Cardiac fibroblast (primary cell): ENCODE measurements around the gene KRT79.

ENCODE experiments used
- DNase-seq, 2 donors: peaks; one replicate each; pipeline versions ENCODE4 v3.0.0 to v3.0.0-alpha.2; 2010; ENCODE audit warnings: low read depth in 2 of 2
- H3K4me3 ChIP-seq, 2 donors: replicated peaks in 1 of 2; 1 replicate in 1 of 2; 2 replicates in 1 of 2; pipeline ENCODE4 v1.5.1; 2011; ENCODE audit warnings: low read depth in 2 of 2, low read length in 2 of 2, mild to moderate bottlenecking in 2 of 2, moderate library complexity in 1 of 2
- TF ChIP-seq, protein P1 (sequence below): IDR thresholded peaks from one replicate; pipeline ENCODE4 v1.5.1; 2011; ENCODE audit warnings: low read depth, mild to moderate bottlenecking, low read length, inconsistent platforms

KRT79 gene

DNA sequence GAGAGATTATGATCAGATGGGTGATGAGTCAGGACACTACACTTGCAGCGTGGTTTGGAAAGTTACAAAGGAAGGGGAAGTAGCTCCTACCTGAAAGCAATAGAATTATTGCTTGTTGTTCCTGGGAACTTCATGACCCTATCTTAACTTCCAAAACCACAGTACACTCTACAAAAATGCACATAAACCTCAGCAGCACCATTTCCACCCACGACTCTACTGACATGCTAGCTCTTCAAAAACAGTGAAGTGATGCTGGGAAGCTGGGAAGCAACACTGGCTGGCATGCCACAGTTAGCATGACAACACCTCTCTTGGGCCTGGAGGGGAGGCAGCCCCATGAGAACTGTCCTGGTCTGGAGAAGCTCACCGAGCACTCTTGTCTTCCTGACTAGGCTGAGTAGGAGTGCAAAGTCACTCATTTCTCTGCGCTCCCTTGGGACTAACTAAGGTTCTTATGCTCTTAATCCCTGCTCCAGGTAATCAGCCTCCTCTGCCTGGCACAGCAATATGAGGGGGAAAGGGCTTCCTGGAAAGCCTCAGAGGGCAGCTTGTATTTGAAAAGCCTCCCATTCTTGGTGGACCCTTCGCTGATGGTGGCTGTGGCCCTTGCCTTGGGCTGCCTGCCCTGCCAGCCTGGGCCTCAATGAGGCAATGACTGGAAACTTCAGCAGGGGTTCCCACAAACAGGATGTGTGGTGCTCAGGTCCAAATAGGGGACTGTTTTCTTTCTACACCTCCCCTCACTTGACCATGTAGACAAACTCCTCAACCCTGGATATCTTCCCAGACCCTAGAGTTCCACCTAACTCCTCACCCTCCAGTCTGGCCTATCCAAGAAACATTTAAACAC is 39.4 kb downstream of the KRT79 start:
- TF ChIP-seq, protein P1, sequence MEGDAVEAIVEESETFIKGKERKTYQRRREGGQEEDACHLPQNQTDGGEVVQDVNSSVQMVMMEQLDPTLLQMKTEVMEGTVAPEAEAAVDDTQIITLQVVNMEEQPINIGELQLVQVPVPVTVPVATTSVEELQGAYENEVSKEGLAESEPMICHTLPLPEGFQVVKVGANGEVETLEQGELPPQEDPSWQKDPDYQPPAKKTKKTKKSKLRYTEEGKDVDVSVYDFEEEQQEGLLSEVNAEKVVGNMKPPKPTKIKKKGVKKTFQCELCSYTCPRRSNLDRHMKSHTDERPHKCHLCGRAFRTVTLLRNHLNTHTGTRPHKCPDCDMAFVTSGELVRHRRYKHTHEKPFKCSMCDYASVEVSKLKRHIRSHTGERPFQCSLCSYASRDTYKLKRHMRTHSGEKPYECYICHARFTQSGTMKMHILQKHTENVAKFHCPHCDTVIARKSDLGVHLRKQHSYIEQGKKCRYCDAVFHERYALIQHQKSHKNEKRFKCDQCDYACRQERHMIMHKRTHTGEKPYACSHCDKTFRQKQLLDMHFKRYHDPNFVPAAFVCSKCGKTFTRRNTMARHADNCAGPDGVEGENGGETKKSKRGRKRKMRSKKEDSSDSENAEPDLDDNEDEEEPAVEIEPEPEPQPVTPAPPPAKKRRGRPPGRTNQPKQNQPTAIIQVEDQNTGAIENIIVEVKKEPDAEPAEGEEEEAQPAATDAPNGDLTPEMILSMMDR: no peak
- no peak overlapping the region for H3K4me3 ChIP-seq
- no peak for DNase-seq

DNA sequence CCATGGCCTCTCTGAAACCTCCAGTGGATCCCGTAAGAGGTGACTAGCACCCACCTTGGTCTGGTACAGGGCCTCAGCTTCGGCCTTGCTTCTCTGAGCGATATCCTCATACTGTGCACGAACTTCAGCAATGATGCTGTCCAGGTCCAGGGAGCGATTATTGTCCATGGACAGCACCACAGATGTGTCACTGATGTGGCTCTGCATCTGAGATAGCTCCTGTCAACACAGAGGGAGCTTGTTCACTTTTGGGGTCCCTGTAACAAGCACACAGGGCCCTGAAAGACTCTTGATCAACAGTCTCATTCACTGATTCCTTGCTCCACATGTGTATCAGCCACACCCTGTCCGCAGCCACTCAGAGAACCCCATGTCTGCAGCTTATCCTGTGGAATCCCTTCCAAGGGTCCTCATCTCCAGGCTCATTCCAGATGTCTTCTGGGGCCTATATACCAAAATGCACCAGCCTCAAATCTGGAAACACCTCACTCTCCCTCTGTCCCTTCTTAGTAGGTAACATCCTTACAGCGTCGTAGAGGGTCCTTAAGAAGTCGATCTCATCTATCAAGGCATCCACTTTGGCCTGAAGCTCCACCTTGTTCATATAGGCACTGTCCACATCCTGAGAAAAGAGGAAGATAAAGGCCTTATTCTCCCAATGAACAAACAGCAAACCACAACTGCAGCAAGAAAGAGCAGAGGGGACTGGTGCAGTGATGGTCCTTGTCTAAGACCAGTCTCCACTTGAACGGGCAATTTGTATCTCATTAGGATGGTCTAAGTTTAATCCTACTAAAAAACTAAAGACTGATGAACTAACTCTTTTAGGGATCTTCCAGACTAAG is 41.7 kb downstream of the KRT79 start:
- DNase-seq: no peak
- TF ChIP-seq, protein P1: no peak
- no peak overlapping the region for H3K4me3 ChIP-seq

DNA sequence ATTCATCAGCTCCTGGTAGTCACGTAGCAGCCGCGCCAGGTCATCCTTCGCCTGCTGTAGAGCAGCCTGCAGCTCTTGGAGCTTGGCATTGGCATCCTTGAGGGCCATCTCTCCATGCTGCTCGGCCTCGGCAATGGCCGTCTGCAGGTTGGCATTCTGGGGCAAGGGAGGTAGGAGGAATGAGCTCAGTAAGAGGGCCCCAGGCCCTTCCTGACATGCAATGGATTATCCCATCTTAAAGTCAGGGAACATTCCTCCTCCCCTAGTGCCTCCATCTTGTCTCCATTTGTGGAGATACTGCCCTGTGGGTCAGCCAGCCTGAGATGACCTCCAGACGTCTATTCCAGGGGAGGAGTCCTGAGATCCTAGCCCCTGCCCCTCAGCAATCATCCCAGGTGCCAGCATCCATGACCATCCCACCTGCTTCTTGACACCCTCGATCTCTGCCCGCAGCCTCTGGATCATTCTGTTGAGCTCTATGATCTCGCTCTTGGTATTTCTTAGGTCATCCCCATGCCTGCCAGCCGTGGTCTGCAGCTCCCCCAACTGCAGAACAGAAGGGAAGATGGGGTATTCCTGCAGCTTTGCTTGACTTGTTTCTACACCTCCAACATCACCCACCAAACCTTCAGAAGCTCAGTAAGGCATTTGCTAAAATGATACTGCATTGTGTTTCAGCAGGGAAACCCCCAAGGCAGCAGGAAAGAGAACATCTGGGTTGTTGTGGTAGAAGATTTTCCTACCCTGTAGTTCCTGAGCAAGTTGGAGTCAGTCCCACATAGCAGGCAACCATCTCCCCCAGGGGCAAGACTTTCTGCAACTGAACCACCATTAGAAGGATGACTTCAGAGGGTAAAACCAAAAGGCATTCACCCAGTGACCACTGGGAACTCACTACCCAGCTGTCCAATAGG is 42.6 kb downstream of the KRT79 start:
- no peak overlapping the region for H3K4me3 ChIP-seq
- TF ChIP-seq, protein P1: no peak
- no peak for DNase-seq

DNA sequence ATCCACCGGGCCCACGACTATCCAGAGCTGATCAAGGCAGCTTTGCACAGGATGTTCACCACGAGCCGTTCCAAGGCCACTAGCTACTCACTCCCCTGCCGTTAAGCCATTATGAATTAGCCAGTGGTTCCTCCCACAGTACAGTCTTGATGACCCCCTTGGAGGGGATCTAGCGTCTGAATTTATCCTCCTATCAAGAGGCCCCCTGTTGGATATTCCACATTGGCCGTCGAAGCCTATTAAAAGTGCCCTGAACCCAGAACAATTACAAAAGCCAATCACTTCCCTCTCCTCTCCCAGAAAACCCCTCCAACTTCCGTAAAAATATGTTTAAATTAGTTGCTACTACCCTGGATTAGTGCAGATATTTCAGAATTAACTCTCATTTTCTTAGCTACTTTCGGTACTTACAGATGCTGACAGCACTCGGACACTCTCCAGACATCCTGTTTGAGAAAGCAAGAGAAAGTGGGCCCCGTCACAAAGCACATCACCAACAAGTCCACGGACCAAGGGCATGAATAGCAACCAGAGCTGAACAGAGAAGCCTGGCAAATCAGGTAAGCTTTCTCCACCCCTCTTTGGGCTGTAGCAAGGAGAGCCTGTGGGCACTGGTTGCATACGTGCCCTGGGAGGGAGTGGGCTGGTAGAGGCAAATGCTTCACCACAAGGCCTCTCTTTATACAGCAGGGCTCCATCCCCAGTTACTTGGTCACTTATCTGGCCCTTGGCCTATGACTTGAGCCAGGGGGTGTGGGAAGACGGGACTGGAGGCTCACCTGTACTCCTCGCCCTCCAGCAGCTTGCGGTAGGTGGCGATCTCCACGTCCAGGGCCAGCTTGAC is 43.5 kb downstream of the KRT79 start:
- no peak overlapping the region for H3K4me3 ChIP-seq

DNA sequence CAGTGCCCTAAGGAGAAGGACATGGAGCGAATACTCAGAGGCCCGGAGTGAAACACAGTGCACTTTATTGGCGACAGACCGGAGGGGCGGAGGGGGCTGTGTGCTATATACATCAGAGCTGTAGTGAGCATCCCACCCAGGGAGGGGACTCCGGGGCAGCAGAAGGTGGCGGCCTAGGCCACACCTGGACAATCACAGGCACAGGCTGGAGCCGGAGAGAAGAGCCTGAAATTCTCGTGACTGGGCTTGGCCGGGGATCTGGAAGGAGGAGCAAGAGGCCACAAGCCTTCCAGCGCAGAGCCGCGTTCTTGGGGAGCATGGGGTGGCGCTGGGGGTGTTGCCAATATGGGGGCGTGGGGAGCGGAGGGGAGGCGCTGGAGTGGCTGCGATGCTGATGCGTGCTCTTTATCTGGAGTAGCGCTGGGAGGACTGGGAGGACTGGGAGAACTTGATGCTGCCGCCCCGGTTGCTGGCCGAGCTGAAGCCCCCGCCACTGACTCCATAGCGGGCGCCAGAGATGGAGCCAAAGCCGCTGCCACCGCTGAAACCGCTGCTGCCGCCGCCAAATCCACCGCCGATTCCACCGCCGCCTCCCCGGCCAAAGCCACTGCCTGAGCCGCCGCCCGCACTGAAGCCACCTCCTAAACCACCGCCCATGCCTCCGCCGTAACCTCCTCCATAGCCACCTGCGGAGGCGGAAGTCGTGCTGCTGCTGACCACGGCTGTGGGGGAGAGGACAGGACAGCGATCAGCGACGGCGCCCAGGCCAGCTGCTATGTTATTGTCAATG is 44.3 kb downstream of the KRT79 start:
- no peak for DNase-seq

More for the DNA sequence above, 43.5 kb downstream of the KRT79 start:
- peak in 1 of 2 donors; percentile 5 for DNase-seq
- TF ChIP-seq, protein P1: no peak

More for the DNA sequence above, 44.3 kb downstream of the KRT79 start:
- no peak overlapping the region for H3K4me3 ChIP-seq
- TF ChIP-seq, protein P1: no peak
